ENCODE measurements around the gene KCNMB4.

KCNMB4 gene

DNA sequence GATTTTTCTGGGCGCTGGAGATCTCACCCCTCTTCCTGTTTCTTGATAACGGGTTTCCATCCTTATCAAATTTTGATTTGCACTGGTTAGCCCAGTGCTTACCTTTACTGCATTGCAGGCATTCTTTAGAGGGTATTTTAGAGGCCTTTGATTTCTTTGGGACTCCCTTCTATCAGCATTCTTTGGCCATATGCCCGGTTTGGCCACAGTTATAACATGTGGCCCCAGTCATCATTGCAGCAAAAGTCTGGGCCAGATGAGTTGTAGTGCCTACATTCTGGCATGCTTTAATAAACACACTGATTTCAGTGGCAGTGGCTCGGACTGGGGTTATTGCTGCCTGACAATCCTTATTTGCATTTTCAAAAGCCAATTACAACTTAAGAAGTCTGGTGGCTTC lies 82.3 kb downstream of the KCNMB4 start:
- DNase-seq: no peak

DNA sequence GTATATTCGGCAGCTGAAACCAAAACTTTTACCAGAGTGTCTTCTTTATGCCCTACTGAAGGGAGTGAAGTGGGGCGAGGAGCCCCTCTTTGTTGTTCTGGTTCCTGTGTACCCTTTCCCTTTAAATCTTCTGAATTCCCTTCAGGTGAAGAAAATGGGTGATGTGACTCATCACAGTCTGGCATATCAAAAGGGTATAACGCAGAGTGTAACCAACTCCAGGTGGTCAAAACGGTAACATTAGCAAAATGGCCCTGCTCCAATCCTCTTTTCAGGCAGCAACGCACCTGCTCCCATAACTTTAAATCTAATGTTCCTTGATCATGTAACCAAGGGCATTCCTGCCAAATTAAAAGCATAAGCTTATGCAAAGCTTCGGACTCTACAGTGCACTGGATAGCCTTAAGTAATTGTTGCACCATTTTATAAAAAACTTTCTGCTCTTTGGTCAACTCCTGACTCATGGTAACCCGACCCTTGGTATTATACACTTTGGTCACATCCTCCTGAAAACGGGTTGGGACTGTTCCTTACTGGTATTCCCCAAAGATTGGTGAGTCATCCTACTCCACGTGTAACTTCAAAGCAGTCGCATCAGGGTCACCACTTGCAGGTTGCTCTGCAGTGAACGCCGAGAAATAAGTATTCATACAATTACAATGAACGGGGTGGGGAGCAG lies 83.1 kb downstream of the KCNMB4 start:
- no peak for DNase-seq

DNA sequence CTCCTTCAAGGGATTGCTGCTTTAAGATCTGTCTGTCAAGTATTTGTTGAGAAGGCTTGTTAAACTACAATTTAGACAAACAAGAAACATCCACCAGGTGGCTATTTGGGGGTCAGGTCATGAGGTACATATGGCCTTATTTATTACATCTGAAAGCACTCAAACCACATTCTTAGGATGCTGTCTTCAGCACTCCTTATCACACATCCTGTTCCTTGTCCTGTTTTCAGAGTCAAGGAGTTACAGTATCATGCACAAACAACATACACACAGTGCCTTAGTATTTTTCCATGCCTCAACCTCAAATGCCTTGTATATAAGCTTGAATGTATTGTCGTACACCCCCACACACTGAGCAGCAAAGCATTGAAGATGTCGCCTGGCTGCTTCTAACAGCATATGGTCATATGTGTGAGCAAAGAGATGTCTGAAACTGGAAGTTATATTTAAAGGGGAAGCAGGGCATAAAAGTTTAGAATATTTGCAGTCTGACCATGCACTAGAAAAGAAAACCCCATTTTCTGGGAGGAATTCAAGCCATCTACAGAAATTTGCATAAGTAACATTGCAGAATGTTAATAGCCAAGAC lies 83.8 kb downstream of the KCNMB4 start:
- DNase-seq: no peak

DNA sequence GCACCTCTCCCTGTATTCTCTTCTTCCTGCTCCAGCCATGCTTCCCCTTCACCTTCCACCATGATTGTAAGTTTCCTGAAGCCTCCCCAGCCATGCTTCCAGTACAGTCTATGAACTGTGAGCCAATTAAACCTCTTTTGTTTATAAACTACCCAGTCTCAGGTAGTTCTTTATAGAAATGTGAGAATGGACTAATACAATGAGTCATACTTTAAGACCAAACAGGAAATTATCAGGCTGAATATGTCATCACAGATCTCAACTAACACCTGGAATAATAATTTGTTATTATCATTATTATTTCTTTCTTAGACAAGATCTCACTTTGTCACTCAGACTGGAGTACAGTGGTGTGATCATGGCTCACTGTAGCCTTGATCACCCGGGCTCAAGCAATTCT lies 85.4 kb downstream of the KCNMB4 start:
- no peak for DNase-seq

DNA sequence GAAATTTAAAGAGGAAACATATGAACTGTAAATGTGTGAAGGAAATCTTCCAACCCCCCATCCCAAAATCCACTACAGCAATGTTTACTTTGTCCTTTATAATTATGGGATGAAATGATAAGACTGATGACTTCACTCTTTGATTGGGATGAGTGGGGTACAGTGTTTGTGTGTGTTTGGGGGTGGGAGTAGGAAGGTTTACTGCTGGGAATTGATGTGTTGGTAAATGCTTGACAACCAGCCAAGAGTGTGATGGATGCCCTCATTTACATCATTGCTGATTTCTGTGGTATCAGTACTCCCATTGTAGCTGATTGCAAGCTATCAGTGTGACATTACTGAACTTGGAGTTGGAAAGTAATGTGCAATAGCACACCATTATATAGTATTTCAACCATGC lies 90.9 kb downstream of the KCNMB4 start:
- DNase-seq: no peak

DNA sequence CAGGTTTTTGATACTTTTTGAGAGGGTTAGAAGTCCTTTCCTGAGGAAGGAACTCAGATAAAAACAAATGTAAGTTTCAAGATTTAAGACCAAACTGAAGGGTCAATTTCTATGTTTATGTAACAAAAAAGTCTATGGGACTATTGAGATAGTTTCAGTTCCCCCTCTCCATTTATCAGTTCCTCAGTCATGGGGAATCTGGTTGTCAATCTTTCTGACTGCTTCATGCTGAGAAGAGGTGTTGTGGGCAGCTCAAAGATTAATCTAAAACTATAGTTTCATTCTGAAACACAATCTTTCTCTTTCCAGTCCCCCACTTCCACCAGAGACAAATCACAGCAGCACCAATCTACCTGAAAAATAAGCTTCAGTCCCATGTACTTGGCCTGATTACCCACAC lies 93.7 kb downstream of the KCNMB4 start:
- DNase-seq: no peak

DNA sequence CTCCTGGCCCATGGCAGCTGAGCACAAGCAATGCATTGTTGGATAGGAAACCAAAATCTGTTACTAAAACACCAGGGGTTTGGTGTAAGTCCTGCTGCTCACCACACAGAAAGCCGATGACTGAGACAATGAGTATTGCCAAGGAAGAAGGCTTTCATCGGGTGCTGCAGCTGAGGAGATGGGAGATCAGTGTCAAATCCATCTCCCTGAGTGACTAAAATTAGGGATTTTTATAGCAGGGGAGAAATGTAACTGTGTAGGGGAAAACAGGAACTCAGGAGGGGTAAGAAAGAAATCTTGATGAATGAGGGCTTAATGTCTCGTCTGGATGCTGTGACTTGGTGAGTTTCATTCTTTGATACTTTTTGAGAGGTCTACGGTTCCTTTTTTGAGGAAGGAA lies 97.9 kb downstream of the KCNMB4 start:
- DNase-seq: no peak

DNA sequence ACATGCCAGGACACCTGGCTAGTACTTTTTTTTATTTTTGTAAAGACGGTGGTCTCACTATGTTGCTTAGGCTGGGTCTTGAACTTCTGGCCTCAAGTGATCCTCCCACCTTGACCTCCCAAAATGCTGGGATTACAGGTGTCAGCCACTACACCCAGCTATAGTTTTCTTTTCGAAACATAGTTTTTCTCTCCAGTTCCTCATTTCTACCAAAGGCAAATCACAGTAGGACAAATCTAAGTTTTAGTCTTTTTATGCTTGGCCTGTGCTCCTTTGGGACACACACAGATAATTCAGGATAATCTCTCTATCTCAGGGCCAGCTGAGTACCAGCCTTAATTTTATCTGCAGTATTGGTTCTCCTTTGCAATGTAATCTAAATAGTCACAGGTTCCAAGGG lies 100.7 kb downstream of the KCNMB4 start:
- DNase-seq: no peak

DNA sequence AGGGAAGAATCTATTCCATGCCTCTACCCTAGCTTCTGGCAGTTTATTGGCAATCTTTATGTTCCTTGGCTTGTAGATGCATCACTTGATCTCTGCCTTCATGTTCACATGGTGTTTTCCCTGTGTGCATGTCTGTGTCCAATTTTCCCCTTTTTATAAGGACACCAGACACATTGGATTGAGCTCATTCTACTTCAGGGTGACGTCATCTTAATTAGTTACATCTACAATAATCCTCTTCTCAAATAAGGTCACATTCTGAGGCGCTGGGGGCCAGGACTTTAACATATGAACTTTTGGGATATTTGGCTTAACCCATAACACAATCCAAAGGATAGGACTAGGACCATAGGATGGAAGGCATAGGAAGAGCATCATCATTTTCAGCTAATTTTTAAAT lies 101.4 kb downstream of the KCNMB4 start:
- no peak for DNase-seq

DNA sequence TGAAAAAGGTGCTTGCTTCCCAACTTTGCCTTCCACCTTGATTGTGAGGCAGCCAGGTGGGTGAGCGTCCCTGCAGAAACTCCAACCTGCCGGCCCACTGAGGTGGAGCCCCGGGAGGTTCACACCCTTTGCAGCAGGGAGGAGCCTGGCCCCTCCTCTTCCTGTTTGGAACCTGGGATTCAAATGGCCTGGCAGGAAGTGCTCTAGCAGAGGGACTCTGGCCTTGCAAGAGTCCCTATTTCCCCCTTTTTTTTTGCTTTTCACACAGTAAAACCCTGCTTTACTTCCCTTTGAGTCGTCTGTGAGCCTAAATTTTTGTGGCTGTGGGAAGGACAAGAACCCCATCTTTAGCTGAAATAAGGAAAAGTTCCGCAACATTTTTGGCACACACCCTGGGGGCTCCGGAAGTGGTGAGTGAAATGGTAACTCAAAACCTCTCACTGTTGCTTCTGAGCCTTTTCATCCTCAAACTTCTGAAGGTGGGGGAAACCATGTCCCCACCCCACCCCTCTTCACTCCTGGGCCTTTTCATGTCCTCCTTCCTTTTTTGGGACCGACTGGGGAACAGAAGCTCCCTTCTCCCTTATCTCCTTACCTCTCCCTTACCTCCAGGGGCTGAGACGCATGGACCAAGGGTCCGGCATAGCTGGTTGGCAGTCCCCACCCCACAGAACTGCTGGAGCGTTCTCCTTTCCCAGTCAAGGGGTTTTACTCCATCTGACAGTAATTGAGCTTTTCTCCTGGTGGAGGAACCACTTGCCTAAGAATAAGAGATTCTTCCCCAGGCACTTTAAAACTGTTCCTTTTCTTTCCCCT lies 102.0 kb downstream of the KCNMB4 start:
- DNase-seq: no peak

DNA sequence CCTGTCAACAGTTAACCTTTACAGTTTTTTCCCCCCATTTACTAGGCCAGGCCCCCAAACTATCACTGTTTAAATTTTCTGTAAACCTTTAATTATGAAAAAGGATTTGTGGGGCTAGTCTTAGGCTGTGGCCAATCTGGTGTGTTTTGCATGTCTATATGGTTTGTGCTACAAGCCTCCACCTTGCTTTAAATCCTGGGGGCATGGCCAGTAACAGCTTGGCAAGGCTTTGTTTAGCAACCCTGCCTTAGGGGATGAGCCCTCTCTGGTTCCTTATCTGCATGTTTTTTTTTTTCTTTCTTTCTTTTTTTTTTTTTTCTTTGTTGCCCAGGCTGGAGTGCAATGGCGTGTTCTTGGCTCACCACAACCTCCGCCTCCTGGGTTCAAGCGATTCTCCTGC lies 102.7 kb downstream of the KCNMB4 start:
- DNase-seq: no peak

DNA sequence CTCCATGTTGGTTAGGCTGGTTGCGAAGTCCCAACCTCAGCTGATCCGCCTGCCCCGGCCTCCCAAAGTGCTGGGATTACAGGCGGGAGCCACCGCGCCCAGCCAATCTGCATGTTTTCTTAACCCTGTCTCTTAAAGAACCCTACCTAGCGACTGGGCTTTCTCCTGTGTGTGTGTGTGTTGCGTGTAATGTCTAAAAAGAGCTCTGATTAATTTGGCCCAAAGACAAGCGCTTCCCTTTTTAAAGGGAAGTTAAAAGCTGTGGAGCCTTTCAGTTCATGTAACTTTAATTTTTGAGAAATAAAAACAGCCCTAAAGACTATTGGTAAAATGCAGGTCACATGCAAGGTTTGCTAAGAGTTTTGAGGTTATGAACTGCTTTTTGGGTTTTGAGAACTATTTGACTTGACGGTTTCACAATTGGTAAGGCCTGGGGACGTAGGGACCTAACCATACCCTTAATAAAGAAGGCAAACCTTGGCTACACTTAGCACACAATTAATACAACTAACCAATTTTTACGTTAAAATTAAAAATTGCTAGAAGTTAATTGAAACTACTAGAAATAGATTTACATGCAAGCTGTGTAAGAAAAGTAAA lies 103.2 kb downstream of the KCNMB4 start:
- DNase-seq: no peak

DNA sequence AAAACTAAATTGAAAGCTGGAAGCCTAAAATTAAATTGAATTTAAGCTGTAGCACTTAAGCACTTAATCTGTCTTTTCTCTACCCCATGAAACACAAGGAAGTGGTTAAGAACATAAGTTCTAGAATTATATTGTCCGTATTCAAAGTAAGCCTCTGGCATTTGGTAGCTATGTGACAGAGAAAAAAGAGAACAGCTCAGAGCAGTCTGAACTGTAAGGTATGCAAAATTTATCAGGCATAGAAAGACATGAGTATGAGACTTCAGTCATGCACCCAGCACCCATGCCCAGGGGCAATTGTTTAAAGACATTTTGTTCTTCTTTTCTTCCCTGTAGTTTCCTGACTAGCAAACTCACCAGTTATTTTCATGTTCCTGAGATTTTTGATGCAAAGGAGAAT lies 116.7 kb downstream of the KCNMB4 start:
- no peak for DNase-seq

Measured in effector CD4-positive, alpha-beta T cell (primary cell).